A172 (cell line): ENCODE measurements around the gene XPR1. TPM values are rescaled to one million over a fixed set of nuclear protein-coding genes. Genes with fewer than 3 reads are reported as not detected.

Experiments used
- DNase-seq: peaks from one replicate; pipeline ENCODE4 v3.0.0-alpha.2; 2015; ENCODE audit warnings: low spot score
- total RNA-seq: library from RNA; depleted of rRNA; stranded (reverse); fragments of >200 nt; shearing (Covaris generic); gene quantifications from 2 replicates; pipeline ENCODE4 v1.2.3, GENCODE V29; 2014; rRNA removed

XPR1 gene
- 31.5 and 33.6 TPM in 2 replicates for total RNA-seq

- peak; percentile 99 for DNase-seq
These were observed at the start of gene XPR1 for GRCh38 chr1:180631766-180632325. TSS of gene XPR1 (plus strand) at chr1:180632022. CDS start at chr1:180632202, 180 bp downstream.

GRCh38 chr1:180584869-180585268, 47.0 kb upstream of the XPR1 start:
- DNase-seq: no peak

DNA sequence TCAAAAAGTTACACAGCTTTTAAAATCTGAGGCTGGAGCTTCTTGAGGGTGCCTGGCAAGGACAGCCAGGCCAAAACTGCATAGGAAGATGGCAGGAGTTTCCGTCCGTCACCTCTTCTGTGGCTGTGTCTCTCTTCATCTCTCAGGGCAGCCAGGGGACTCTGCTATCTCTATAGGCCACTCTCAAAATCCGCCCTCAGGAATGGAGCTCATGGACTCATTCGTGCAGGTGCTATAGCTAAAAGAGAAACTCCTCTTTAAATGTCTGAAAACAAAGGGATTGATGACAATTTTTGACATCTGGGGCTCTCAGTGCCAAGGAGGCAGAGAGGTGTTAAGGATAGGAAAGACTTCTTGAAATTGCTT, 45.8 kb upstream of the XPR1 start:
- DNase-seq: no peak

- DNase-seq: peak; percentile 49
These were observed 45.1 kb upstream of the XPR1 start for GRCh38 chr1:180586671-180587155.

DNA sequence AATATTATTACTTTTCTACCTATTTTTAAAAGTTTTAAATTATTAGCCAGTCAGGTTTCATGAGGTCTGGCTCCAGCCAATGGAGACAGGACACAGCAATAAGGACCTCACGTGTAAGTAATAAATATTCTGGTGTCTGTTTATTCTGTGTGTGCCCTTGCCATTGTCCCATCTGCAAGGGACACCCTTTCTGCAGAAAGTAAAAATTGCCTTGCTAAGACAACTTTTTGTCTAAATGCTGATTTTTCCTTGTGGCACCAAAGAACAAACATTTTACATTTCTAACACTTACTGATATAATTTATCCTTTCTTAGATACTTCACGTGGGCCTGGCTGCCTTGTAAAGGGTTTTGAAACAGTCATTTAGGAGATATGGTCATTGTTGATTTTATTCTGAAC, 43.7 kb upstream of the XPR1 start:
- DNase-seq: no peak

- DNase-seq: no peak
These were observed 40.9 kb upstream of the XPR1 start for GRCh38 chr1:180590889-180591288.

DNA sequence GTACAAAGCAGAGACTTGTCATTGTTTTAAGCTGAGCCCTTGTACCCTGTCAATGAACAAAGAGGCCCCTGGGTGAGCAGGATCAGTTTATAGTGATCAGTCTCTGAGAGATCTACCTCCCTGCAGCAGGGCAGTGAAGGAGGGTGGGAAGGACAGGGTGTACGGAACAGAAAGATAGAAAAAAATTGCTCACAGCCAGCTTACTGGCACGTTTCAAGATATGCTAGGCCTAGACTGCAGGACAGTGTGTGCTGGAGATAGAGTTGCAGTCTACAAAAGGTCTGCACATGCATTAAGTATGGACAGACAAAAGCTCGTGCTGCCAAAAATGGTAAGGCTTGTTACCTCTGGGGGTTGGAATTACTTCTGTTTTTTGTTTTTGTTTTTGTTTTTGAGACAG, 38.4 kb upstream of the XPR1 start:
- DNase-seq: no peak

- peak; percentile 38 for DNase-seq
These were observed 37.1 kb upstream of the XPR1 start for GRCh38 chr1:180594723-180595122.

DNA sequence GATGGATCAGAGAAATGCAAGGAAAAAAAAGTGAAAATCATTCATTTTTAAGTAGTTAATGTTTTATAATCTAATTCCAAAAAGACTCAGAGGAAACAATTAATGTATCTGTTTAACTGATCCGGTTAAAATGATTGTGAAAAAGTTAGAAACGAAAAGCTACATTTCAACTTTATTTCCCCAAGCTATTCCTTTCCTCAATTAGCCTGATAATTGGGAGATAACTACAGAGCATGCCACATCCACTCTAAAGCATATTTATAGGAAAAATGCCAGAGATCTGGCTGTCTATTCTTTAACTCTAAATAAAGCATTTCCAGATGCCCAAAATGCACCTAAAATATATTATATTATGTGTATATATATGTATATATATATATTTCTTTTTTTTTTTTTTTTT, 35.9 kb upstream of the XPR1 start:
- DNase-seq: no peak

- DNase-seq: no peak
These were observed 34.3 kb upstream of the XPR1 start for GRCh38 chr1:180597520-180597919.

GRCh38 chr1:180598333-180598974, 33.4 kb upstream of the XPR1 start:
- no peak for DNase-seq

GRCh38 chr1:180600343-180600742, 31.5 kb upstream of the XPR1 start:
- DNase-seq: no peak

DNA sequence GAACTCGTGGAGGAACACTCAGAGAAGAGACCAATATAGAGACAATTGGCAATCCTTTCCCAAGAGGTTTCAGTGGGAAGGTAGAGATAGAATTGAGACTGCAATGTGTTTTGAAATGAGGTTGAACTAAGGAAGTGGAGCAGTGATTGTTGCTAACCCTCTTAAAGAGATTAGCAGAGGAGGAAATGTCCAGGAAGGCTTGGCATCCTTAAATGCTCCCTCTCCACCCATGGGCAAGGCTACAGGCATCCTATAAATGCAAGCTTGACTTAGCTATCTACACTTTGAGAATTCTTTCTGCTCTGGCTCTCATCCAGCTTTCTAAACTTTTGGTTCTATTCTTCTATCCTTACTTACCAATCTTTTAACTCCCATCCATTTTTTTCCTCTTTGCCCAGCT, 30.3 kb upstream of the XPR1 start:
- DNase-seq: no peak

GRCh38 chr1:180603223-180603849, 28.5 kb upstream of the XPR1 start:
- no peak for DNase-seq

DNA sequence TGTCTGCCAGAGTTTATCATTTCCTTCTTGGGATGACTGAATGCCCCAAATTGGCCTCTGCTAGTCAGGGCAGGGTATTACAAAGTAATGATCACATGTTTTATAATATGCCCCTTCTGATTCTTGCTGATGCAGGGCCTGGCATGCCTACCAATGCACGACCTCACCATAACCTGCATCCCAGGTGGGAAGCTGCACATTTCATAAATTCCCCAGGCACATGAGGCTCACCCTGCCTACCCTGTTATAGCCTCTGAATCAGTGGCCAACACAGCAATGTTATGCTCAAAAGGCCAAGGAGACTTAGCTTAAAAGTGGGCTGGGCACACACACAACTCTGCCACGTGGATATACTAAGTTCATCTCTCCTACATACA, 28.0 kb upstream of the XPR1 start:
- DNase-seq: no peak

DNA sequence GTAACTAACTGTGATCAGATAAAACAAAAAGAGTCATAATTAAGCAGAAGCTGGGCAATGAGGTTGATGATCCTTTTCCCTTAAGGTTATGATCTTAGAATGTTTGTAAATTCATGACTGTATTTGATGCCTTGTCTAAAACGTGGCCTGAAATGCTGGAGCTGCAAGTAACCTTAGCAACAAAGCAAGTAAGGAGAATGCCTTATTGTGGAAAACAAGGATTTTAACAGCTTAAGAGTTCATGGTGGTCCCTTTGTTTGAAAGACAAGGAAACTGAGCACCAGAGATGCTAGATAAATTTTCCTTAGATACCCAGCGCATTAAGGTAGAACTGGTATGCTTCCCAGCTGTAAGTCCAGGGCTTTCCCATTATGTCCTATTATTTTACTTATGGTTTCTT, 25.7 kb upstream of the XPR1 start:
- no peak for DNase-seq

DNA sequence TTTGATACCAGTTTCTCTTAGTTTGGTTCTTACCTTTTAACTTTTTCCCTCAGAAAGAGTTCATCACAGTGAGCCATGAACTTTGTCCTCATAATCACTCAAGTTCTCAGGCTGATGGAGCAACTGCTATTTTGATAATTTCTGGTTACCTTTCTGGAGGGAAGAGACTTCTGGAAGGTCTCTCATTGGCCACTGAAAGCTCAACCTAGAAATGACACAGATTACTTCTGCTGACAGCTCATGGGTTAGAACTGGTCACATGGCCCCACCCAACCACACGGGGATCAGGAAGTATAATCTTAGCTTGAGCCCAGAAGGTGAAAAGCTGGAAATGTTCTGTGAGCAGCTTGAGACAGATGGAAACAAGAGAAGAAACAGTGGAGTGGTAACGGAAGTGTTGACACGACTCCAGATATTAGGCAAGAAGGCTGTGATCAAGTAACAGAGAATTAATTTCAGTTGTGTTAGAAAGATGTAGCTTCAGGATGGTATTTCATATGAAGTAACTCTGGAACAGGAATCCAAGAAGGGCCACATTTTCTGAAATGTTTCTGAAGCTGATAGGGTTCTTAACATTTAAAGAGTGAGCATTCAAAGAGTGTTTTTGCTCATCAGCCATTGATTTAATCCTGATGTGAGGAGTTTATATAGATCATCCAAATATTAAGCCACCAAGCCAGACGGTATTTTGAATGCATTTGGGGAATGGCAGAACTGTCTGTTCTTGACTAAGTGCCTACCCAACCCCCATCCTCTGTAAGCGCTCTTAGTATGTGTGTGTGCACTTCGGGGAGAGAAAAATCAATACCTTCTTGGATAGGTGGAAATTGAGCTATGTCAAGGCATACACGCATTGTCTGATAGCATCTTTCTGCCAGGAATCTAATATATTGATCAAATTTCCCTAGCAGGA, 21.9 kb upstream of the XPR1 start:
- DNase-seq: no peak

DNA sequence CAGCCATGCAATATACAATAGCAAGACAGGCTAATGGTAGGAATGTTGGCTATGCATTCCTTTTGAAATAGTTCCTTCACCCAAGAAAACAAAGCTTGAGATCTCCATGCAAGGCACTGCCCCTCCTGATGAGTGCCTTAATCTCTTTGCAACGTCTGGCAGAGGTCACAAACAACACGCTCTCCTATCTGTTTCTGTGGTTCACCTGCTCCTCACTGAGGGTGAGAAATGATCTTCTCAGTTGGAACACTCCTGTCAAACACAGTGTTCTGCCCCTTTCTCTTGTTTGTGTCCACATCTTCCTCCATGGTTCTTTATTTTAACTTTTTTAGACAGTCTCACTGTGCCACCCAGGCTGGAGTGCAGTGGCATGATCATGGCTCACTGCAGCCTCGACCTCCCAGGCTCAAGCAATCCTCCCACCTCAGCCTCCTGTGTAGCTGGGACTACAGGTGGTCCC, 21.2 kb upstream of the XPR1 start:
- no peak for DNase-seq

- DNase-seq: no peak
These were observed 20.5 kb upstream of the XPR1 start for GRCh38 chr1:180611016-180611930.

DNA sequence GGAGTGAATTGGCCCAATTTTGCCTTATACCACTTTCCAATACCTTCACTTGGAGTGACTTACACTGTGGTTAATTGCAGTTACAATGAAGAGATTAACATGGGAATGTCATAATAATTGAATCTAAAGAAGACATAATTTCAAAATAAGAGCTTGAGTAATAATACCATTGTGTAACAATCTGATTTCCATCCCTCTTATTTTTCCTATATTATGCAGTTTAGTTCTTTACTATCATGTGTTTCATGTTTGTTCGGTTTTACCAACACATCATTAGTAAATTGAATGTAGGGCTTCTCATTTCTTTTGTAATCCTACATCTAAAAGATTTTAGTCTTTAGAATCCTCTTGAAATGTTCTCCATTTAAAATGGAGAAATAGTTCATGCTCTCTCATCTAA, 19.2 kb upstream of the XPR1 start:
- no peak for DNase-seq

DNA sequence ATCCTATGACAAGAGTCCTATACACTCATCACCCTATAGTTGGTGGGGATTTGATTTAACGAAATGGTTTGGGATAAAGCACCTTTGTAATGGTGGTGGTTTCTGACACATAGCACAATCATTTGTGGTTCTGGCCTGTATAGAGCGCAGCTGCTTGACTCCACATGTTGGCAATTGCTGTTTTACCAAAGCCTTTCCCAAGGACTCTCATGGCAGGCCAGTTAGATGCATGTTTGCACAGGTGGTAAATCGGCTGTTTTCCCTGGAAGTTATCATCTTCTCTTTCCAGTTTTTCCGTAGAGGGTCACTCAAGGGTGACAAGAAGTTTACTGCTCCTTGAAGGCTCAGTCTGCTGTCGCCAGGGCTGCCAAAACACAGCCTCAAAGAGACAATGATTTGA, 17.1 kb upstream of the XPR1 start:
- DNase-seq: no peak
